Dedifferentiated amniotic fluid mesenchymal stem cell (primary cell): ENCODE results near the gene CDK5.
A peak's percentile ranks its signal among the peaks of the same experiment; 100 is the strongest.

Source experiments
- DNase-seq: peaks from one replicate; pipeline ENCODE4 v3.0.0-alpha.2; 2016; ENCODE audit errors: extremely low spot score

The CDK5 gene

DNA sequence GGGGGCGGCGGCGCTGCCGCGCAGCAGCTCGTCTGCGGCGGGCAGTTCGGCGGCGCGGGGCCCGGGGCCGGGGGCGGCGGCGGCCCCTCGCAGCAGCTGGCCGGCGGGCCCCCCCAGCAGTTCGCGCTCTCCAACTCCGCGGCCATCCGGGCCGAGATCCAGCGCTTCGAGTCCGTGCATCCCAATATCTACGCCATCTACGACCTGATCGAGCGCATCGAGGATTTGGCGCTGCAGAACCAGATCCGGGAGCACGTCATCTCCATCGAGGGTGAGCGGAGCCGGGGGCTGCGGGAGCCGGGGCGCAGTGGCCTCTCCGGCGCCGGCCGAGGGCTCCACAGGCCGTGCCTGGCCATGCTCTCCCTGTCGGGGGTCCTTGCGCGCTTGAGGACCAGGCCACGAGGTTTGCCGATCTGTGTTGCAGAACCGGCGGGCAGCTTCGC lies 29.1 kb upstream of the CDK5 start:
- peak; percentile 36 for DNase-seq

DNA sequence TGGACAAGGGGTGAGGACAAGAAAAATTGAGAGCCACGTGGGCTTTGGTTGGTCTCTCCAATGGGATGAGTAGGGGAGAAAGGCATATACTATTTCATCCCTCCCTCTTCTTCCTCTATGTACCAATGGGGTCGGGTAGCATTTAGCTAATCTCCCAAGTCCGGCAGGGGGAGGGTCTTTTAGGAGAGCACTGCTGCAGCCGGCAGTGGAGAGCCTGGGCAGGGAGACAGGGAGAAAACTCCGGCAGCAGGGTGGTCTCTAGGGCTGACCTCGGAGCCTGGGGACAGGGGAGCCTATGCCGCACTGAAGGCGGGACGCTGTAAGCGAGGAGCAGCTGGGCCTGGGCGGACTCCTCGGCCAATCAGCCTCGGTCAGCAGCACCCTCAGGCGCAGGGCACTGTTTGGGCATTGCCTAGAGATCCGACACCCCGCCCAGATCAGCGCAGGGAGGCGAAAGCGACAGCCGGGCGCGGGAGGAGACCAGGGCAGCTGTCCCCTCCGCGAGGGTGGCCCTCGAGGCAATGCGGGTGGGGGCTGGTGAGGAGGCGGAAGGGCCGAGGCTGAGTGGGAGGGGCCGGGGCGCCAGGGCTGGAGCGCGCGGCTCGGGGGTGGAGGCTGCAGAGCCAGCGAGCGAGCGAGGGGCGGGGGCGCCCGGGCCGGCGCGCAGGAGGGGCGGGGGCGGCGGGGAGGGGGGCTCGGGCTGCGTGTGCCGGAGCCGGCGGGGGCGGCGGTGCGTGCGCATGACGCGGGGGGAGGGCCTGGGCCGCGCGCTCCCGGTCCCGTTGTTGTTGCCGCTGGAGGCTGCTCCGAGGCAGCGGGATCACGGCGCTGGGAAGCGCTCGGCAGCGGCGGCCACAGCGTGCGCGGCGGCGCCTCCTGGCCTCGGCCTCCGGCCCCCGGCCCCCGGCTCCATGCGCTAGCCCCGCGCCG lies 28.3 kb upstream of the CDK5 start, which contains the start of gene AGAP3:
Gene AGAP3 (plus strand): TSS at position 785 of the 930 bp plus-strand sequence. CDS start 267 bp downstream, outside the sequence.
- peak; percentile 74 for DNase-seq

DNA sequence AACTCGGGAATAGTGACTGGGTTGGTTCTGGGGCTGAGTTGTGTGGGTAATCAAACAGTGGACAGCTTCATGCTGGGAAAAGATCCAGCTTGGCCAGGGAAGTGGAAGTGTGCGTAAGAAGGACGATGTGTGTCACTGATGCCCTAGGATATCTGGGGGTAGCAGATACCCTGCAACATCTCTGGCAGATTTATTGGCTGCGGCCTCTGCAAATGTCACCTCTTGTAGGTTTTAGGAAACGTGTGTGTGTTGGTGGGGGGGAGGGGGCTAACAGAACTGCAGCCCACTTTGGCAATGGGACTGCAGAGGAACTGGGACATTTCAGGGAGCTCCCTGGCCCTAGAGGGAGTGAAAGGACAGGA lies 27.6 kb upstream of the CDK5 start:
- no peak for DNase-seq

DNA sequence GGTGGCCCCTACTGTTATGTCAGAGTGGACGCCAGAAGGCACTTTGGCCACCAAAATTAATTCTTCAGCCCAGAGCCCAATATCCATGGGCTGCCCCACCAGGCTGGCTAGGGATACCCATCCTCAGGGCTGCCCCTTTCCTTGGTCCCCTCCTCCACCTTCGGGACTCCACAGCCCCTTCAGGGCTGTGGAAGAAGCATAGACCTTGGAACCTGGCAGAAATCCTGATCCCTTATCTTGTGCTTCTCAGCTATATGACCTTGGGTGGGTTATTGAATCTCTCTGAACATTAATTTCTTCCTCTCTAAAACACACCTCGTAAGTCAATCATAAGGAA lies 26.1 kb upstream of the CDK5 start:
- no peak for DNase-seq

GRCh38 chr7:151083071-151083823 lies 25.6 kb upstream of the CDK5 start, which contains the start of gene TMUB1:
TSS of gene TMUB1 (minus strand) at chr7:151083493. CDS start at chr7:151082563, 930 bp downstream.
- DNase-seq, result no peak

DNA sequence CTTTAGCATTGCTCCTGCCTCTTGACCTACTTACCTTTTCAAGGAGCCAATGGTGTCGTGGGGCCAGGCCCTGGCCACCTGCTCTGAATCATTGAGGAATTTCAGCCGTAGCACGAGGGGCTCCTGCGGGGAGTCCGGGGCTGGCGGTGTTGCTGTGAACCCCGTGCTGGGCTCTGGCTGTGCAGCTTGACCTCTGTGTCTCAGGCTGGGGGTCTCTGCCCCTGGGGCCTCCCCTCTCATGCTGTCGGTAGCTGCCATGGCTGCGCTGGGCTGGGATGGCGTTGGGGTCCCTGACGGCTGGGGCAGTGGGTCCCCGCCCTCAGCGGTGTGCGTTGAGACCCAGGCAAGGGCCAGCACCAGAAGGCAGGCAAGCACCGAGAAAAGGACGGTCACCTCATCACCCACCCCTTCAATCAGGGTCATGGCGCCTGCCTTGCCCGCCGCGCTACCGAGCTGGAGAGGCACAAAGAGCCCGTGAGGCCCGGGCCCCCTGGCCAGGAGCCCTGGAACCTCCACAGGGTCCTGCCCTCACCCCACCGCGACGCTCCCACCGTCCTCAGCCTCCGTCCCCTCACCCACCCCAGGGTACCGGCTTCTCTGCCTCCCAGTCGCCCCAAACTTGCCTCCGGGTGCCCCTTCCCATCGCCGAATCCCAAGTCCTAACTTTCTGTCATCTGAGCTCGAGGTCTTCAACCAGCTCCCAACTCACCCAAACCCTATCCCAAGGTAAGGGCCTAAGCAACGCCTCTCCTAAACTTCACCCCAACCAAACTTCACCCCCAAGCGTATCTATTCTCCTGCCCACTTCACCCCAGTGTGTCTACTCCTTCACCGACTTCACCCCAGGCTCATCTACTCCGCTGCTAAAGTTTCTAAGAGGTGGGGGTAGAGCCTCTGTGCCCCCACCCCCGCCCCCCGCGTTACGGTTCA lies 24.7 kb upstream of the CDK5 start:
- DNase-seq, result no peak

- DNase-seq, result no peak
Measured at GRCh38 chr7:151081170-151082101, 23.7 kb upstream of the CDK5 start.

DNA sequence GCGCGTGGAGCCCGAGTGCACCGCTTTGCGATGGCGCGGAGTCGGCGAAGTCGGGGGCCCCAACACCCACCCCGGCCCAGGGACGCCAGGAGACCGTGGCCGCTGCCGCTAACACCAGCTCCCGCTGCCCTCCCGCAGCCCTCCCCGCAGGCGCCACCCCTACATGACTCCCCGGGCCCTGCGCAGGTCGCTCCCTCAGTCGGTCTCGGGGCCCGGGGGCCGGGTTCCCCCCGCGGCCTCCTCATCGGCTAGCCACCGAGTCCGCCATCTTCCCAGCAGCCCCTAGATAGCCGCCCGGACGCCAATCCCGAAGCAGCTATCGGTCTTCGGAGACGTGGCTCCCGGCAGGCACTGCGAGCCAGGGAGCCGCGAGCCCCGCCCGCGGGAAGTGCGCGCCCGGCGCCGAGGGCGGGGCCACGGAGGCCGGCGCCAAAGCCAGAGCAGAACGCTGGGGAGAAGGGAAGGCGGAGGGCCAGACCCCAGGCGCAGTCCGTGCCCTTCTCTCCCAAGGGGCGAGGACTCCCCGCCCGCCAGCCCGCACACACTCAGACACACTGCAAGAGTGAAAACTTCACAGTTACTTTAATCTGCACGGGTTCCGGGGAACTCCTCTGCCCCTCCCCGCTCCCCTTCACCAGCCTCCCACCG lies 22.9 kb upstream of the CDK5 start, which contains the start of gene FASTK:
Gene FASTK (minus strand): TSS at position 288 of the 648 bp plus-strand sequence. CDS start 43 bp downstream, at position 245.
- peak; percentile 87 for DNase-seq

DNA sequence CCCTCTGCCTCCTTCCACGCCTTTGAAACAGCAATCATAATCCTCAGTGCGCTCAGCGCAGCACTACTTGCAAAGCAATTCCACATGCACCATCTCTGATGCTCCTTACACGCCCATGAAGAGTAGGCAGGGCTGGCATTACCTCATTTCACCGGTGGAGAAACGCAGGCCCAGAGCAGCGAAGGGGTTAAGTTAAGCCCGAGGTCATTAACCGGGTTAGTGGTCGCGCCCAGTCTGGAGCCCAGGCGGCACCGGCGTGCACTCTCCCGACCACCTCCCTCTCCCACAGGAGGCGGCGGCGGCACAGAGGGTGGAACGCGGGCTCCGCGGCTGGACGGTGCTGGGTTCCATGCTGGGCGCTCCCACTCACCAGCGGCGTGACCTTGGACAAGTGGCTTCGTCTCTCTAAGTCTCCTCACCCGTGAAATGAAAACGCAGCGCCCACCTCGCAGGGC lies 22.4 kb upstream of the CDK5 start:
- no peak for DNase-seq

DNA sequence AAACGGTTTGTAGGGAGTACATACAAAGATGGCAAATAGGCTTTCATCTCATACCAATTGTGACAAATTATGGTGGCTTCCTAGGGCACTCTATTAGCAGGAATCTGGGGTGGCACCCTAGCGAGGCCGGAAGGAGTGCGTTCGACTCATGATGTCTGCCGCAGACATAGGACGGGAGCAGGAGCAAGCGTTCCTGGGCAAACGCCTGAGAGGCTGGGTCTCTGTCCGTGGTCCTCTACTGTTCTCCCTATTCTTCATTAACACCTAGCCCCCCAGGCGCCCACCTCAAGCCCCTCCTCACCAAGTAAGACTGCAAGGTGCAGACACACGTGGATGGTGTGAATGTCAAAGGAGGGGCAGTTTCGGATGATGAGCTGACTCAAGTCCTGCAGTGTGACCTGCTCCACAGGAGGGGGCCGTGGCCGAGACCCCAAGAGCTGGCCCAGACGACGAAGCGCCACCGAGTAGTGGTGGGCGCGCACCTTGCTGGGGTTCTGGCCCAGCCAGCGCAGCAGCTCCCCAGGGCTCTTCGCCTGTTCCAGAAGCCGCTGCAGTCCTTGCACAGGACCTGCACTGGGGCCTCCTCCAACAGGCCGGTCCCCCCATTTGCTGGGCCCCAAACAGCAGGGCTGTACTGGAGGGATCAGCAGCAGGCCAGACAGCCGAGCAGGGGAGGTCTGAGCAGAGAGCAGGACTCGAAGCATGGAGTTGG lies 21.7 kb upstream of the CDK5 start:
- DNase-seq, result no peak

- no peak for DNase-seq
Measured at GRCh38 chr7:151078233-151079040, 20.7 kb upstream of the CDK5 start.

GRCh38 chr7:151077705-151078232 lies 20.1 kb upstream of the CDK5 start:
- DNase-seq, result no peak

GRCh38 chr7:151076863-151077704 lies 19.4 kb upstream of the CDK5 start:
- no peak for DNase-seq

- DNase-seq, result no peak
Measured at GRCh38 chr7:151075978-151076426, 18.3 kb upstream of the CDK5 start.

DNA sequence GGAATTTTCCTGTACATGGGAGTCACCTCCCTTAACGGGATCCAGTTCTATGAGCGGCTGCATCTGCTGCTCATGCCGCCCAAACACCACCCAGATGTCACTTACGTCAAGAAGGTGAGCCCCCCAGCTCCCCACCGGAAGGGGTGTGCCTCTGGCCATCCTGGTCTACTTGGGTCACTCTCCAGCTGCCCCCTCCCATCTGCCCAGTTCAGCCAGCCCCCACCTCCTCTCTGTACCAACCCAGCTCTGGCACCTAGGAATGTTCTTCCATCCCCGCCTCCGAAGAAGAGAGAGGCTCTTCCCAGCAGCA lies 17.9 kb upstream of the CDK5 start:
- no peak for DNase-seq

- DNase-seq, result no peak
Measured at GRCh38 chr7:151074817-151075661, 17.3 kb upstream of the CDK5 start.
